ENCODE results near the gene EXOC3.

EXOC3 gene

DNA sequence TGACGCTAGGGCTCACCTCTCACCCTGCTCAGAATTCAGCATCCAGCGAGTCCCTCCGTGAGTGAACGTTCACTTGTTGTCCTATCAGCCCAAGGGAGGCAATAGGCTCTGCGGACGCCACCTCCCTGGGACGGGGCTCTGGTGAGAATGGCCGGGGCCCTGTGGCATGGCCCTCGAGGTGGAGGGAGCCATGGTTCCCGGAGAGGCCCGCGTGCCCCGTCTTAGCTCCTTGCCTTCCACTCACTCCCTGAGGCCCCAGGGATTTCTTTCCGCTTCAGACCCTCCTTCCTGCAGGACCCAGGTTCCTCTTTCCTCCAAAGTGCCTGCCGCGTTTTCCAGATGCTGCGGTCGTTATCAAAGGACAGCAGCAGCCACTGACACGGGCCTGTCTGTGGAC, 21.5 kb downstream of the EXOC3 start:
- TF ChIP-seq, protein P1, sequence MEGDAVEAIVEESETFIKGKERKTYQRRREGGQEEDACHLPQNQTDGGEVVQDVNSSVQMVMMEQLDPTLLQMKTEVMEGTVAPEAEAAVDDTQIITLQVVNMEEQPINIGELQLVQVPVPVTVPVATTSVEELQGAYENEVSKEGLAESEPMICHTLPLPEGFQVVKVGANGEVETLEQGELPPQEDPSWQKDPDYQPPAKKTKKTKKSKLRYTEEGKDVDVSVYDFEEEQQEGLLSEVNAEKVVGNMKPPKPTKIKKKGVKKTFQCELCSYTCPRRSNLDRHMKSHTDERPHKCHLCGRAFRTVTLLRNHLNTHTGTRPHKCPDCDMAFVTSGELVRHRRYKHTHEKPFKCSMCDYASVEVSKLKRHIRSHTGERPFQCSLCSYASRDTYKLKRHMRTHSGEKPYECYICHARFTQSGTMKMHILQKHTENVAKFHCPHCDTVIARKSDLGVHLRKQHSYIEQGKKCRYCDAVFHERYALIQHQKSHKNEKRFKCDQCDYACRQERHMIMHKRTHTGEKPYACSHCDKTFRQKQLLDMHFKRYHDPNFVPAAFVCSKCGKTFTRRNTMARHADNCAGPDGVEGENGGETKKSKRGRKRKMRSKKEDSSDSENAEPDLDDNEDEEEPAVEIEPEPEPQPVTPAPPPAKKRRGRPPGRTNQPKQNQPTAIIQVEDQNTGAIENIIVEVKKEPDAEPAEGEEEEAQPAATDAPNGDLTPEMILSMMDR (IDR thresholded peaks at IDR 0.05; ENCODE audit: low read depth, low read length) = no peak
- in situ Hi-C loops (cut with HindIII; ENCODE audit: low sequenced_read_pairs) = no loop called here
- no peak overlapping the region for H3K4me3 ChIP-seq (ENCODE audit: low read depth, low read length)
- DNase-seq (ENCODE audit: low read depth, low spot score) = no peak

DNA sequence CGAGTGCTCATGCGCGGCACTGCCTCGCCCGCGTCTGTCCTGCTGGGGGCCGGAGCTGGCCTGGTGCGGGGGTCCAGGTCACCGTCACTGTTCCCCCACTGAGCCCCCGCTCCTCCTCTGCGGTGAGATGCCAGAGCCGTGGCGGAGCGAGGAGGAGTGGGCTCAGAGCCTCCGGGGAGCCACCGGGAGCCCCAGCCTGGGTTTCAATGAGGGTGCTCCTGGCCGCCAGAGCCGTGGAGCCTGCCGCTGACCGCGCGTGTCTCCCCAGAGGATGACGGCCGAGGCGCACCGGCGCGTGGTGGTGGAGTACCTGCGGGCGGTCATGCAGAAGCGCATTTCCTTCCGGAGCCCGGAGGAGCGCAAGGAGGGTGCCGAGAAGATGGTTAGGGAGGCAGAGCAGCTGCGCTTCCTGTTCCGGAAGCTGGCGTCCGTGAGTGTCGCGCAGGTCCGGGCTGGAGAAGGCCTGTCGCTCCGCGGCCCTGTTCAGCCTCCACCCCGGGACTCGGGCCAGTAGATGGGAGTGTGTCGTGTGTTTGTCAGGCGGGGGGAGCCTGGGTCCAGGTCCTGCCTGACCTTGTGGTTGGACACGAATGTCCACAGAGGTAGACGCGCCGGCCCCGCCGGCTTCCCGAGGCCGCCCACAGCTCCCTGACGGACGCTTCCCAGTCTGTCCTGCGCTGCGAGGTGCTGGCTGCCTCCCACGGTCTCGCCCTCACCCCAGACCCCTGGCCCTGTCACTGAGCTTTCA, 22.0 kb downstream of the EXOC3 start:
- H3K4me3 ChIP-seq (ENCODE audit: low read depth, low read length) = no peak overlapping the region
- DNase-seq (ENCODE audit: low read depth, low spot score) = no peak
- TF ChIP-seq, protein P1 (IDR thresholded peaks at IDR 0.05; ENCODE audit: low read depth, low read length) = no peak
- in situ Hi-C loops (cut with HindIII; ENCODE audit: low sequenced_read_pairs) = no loop called here

DNA sequence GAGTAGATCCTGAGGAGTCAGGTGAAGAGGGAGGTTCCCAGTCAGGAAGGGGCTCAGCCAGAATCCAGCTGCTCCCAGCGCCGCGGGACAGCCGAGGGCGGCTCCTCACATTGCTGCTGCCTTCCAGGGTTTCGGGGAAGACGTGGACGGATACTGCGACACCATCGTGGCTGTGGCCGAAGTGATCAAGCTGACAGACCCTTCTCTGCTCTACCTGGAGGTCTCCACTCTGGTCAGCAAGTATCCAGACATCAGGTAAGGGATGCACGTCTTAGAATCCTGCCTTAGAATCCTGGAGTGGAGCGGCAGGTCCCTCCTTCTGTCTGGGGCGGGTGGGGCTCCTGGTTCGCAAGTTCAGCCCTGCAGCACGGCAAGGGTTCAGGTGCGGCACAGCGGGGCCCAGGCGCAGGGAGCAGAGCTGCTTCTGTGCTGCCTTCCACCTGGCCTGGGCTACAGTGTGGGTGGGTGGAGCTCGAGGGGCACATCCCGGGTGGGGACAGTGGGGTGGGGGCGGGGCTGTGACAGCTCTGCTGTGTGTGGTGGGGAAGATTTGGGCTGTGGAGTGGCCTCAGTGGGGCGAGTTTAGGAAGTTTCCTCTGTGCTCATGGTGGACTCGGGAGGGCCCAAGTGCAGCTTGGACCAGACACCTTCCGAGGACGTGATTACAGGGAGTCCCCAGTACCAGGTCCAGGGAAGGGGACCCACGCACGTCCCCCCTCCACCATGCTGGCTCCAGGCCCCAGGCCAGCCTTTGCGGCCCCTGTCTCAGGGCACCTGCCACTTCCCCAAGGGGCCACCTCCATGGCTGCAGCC, 22.8 kb downstream of the EXOC3 start:
- TF ChIP-seq, protein P1 (IDR thresholded peaks at IDR 0.05; ENCODE audit: low read depth, low read length) = no peak
- in situ Hi-C loops (cut with HindIII; ENCODE audit: low sequenced_read_pairs) = no loop called here
- no peak overlapping the region for H3K4me3 ChIP-seq (ENCODE audit: low read depth, low read length)
- DNase-seq (ENCODE audit: low read depth, low spot score) = no peak

DNA sequence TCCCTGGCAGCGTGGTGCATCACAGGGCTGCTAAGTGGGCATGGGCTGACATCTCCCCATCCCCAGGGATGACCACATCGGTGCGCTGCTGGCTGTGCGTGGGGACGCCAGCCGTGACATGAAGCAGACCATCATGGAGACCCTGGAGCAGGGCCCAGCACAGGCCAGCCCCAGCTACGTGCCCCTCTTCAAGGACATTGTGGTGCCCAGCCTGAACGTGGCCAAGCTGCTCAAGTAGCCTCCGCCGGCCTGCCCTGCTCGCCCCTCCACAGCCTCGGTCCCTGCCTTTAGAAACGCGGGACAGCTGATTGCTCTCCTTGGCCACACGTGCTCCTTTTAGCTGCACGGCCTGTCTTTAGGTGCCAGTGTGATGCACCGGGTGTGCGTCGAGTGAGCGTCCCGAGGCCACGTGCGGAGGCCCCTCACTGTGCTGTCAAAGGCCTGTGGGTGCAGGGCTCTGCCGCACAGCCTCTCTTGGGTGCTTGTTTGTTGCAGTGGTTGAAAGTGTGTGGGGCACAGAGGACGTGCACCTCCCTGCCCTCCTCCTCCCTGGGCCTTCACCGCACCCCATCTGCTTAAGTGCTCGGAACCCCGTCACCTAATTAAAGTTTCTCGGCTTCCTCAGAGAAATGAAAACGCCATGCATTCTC, 23.8 kb downstream of the EXOC3 start:
- in situ Hi-C loops (cut with HindIII; ENCODE audit: low sequenced_read_pairs) = no loop called here
- no peak for DNase-seq (ENCODE audit: low read depth, low spot score)
- no peak overlapping the region for H3K4me3 ChIP-seq (ENCODE audit: low read depth, low read length)
- TF ChIP-seq, protein P1 (IDR thresholded peaks at IDR 0.05; ENCODE audit: low read depth, low read length) = no peak

DNA sequence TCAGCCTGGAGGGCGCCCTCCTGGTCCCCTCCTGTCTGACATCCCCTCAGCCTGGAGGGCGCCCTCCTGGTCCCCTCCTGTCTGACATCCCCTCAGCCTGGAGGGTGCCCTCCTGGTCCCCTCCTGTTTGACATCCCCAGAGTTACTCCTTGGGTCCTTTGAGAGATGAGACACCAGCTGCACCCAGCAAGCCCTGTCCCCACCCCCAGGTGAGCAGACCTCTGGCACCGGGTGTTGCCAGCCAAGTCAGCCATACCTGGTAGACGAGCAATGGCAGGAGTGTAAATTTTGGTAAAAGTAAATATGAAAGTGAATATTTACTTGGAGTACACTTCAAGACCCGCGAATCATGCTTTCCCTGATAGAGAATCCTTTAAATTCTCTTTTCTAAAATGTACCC, 25.4 kb downstream of the EXOC3 start:
- TF ChIP-seq, protein P1 (IDR thresholded peaks at IDR 0.05; ENCODE audit: low read depth, low read length) = no peak
- in situ Hi-C loops (cut with HindIII; ENCODE audit: low sequenced_read_pairs) = no loop called here
- no peak overlapping the region for H3K4me3 ChIP-seq (ENCODE audit: low read depth, low read length)
- DNase-seq (ENCODE audit: low read depth, low spot score) = no peak

DNA sequence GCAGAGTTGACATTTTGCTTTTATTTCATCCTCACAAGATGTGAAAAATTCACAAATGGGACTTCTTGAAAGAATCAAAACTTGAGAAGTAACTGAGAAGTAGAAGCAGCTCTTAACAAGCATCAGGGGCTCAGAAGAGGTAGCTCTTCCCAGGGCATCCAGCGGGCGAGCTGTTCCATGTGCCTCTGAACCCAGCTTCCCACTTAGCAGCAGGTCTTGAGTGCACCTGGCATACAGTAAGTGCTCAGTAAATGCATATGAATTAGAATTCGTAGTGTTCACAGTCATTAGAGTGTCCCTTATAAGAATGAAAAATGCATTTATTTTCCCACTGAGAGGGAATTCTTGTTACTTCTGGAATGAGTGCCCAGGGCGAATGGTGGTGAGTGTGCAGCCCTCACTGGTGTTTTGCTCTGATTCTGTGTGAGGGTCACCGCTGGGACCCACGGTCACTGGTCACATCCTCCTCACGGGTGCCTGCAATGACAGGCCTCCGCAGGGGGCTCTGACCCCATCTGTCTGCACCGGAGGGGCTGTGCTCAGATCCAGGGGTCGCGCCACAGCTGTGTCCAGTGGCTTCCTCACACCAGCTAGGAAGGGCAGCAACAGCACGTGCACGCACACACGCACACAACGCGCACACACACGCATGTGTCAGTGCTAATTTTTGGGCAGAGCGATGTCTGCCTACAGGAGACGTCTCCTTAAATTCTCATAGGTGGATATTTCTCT, 26.9 kb downstream of the EXOC3 start:
- in situ Hi-C loops (cut with HindIII; ENCODE audit: low sequenced_read_pairs) = no loop called here
- H3K4me3 ChIP-seq (ENCODE audit: low read depth, low read length) = no peak overlapping the region
- TF ChIP-seq, protein P1 (IDR thresholded peaks at IDR 0.05; ENCODE audit: low read depth, low read length) = no peak
- DNase-seq (ENCODE audit: low read depth, low spot score) = no peak

All from astrocyte of the spinal cord (primary cell).